Smooth muscle cell of the pulmonary artery (primary cell): ENCODE data around the gene CRACDL. TPM values are rescaled to one million over a fixed set of nuclear protein-coding genes. Genes with fewer than 3 reads are reported as not detected.

Source experiments
- total RNA-seq: library from RNA; depleted of rRNA; stranded (reverse); fragments of >200 nt; gene quantifications from 2 replicates; pipeline ENCODE4 v1.2.3, GENCODE V29; 2014

CRACDL gene, protein sequence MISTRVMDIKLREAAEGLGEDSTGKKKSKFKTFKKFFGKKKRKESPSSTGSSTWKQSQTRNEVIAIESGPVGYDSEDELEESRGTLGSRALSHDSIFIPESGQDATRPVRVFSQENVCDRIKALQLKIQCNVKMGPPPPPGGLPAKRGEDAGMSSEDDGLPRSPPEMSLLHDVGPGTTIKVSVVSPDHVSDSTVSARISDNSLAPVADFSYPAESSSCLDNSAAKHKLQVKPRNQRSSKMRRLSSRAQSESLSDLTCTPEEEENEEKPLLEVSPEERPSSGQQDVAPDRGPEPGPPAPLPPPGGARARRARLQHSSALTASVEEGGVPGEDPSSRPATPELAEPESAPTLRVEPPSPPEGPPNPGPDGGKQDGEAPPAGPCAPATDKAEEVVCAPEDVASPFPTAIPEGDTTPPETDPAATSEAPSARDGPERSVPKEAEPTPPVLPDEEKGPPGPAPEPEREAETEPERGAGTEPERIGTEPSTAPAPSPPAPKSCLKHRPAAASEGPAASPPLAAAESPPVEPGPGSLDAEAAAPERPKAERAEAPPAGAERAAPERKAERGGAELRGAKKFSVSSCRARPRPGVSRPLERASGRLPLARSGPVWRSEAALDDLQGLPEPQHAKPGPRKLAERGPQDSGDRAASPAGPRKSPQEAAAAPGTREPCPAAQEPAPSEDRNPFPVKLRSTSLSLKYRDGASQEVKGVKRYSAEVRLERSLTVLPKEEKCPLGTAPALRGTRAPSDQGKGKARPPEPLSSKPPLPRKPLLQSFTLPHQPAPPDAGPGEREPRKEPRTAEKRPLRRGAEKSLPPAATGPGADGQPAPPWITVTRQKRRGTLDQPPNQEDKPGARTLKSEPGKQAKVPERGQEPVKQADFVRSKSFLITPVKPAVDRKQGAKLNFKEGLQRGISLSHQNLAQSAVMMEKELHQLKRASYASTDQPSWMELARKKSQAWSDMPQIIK
- total RNA-seq: 0.03 TPM in 1 of 2 replicates, not detected in the other

DNA sequence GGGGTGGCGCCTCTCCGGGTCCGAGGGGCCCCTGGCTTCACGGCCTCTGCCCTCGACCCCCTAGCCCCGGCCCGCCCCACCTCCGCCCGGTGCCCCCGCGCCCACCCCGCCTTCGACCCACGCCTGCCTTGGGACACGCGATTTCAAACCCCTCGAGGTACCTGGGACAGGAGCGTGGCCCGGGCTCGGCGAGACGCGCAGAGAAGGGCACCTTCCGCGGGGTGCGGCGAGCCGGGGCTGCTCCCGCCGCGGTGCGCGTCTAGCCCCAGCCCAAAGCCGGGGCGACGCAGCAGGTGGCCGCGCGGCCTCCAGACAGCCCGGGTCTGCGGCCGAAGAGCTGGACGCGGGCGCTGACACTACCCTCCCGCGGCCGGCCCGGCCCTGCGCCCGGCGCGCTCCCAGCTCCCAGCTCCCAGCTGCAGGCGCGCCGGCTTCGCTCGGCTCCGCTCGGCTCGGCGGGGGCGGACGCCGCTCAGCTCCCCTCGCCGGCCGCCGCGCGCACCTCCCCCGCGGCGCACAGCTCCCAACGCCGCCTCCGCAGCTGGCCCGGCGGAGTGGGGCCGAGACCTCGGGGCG, at the start of gene CRACDL:
Gene CRACDL, minus strand, starts transcription at position 449 of the 576 bp plus-strand sequence. CDS start 89,425 bp downstream, outside the sequence.

Other genes with a start within 250 kb of the CRACDL start
- 0.33 and 0.86 TPM in 2 replicates for gene MGAT4A, start 205.1 kb downstream of the CRACDL start, total RNA-seq
- gene C2orf15, start 205.5 kb upstream of the CRACDL start, total RNA-seq: 0.13 TPM in 1 of 2 replicates, not detected in the other
- gene TSGA10, start 218.7 kb upstream of the CRACDL start, total RNA-seq: 2.5 and 2.9 TPM in 2 replicates
- gene LIPT1, start 218.7 kb upstream of the CRACDL start, total RNA-seq: 6.0 and 6.6 TPM in 2 replicates
- 11.9 TPM in 2 replicates for gene MITD1, start 244.8 kb upstream of the CRACDL start, total RNA-seq
- 30.7 and 37.1 TPM in 2 replicates for gene MRPL30, start 245.0 kb upstream of the CRACDL start, total RNA-seq